GM12892 (cell line): Measurements from ENCODE around the gene MSANTD1.
"Not testable (repeated sequence)": the region's sequence is repeated elsewhere in the genome, so short reads cannot be mapped to it uniquely, and the experiment has no call there.

Source experiments
- POLR2A ChIP-seq: IDR thresholded peaks from 2 replicates; pipeline ENCODE4 v1.6.1; 2011; ENCODE audit warnings: low read depth, low read length, control low read depth
- POLR2AphosphoS5 ChIP-seq: IDR thresholded peaks from 2 replicates; pipeline ENCODE4 v1.6.1; 2011; ENCODE audit warnings: low read depth, low read length, control low read depth
- TAF1 ChIP-seq: IDR thresholded peaks from 2 replicates; pipeline ENCODE4 v1.6.1; 2011; ENCODE audit warnings: low read depth, mild to moderate bottlenecking, control low read depth, low read length, borderline replicate concordance

- not testable (repeated sequence) for TF ChIP-seq TAF1, POLR2A, POLR2AphosphoS5
Measured at GRCh38 chr4:3300882-3301281, 51.9 kb downstream of the MSANTD1 start.
